Sigmoid colon (tissue), 7 donors: ENCODE data around the gene TMEM130. TPM values are rescaled to one million over a fixed set of nuclear protein-coding genes. Genes with fewer than 3 reads are reported as not detected.

Experiments
- DNase-seq: peaks from one replicate; pipeline ENCODE4 v3.0.0-alpha.2; 2019
- H3K27ac ChIP-seq, 4 donors: fragments of 200-600 bp; sonication (generic); one replicate each; pipeline ENCODE4 v1.5.1; 2016 to 2019; ENCODE audit warnings: mild to moderate bottlenecking in 1 of 4
- H3K27me3 ChIP-seq, 3 donors: fragments of 200-600 bp; sonication (generic); one replicate each; pipeline ENCODE4 v1.5.1; 2019; ENCODE audit warnings: mild to moderate bottlenecking in 1 of 3
- H3K36me3 ChIP-seq, 4 donors: fragments of 200-600 bp; sonication (generic); one replicate each; pipeline ENCODE4 v1.5.1; 2016 to 2019
- H3K4me1 ChIP-seq, 4 donors: fragments of 200-600 bp; sonication (generic); one replicate each; pipeline ENCODE4 v1.5.1; 2017 to 2019
- H3K4me3 ChIP-seq, 4 donors: fragments of 200-600 bp; sonication (generic); one replicate each; pipeline ENCODE4 v1.5.1; 2017 to 2019; ENCODE audit warnings: mild to moderate bottlenecking in 2 of 4, moderate library complexity in 1 of 4
- H3K9me3 ChIP-seq, 4 donors: fragments of 200-600 bp in 3 of 4; sonication (generic) in 3 of 4; one replicate each; pipeline versions ENCODE4 v1.5.1 to v1.6.1; 2013 to 2019
- CTCF ChIP-seq, 4 experiments: fragments of 450-650 bp in 3 of 4; fragments of 200-600 bp in 1 of 4; IDR thresholded peaks; one replicate each; pipeline ENCODE4 v1.5.1; 2016 to 2019; ENCODE audit warnings: antibody characterized with exemption in 4 of 4, mild to moderate bottlenecking in 3 of 4, moderate library complexity in 2 of 4
- EP300 ChIP-seq, 4 donors: sonication (generic); formaldehyde crosslinking; IDR thresholded peaks; one replicate each; pipeline ENCODE4 v1.6.1; 2017; ENCODE audit warnings: antibody characterized with exemption in 4 of 4
- POLR2A ChIP-seq, 2 donors: fragments of 450-650 bp; IDR thresholded peaks; one replicate each; pipeline ENCODE4 v1.6.1; 2016; ENCODE audit warnings: antibody characterized with exemption in 2 of 2, mild to moderate bottlenecking in 2 of 2, moderate library complexity in 2 of 2
- POLR2AphosphoS5 ChIP-seq, 4 donors: sonication (generic); formaldehyde crosslinking; IDR thresholded peaks; one replicate each; pipeline ENCODE4 v1.6.1; 2017; ENCODE audit warnings: antibody characterized with exemption in 4 of 4
- WGBS, 2 donors: extraction: QIAGEN DNeasy Blood & Tissue Kit; methylation state at CpG; one replicate each; pipeline ENCODE4 v1.1.7; 2013; 5-methylcytosine and 5-hydroxymethylcytosine counted together
- intact Hi-C: fragments of 100-400 bp; cut with DNase I; formaldehyde crosslinking; loops from one replicate; pipeline ENCODE4 v1.15.1; 2023
- polyA plus RNA-seq, 3 donors: library from polyadenylated mRNA; stranded (reverse); fragments of 200-250 nt; gene quantifications; one replicate each; pipeline ENCODE4 v1.2.3, GENCODE V29; 2013
- total RNA-seq, 4 donors: library from RNA; depleted of rRNA; stranded (reverse); fragments of >200 nt; gene quantifications; one replicate each; pipeline ENCODE4 v1.1.0, GENCODE V29; 2016
- donor health status: healthy with polysubstance abuse.
- donor health status: Bipolar disorder and iron deficiency.
- donor health status: healthy.

TMEM130 gene
- total and polyA plus RNA-seq, 7 donors = 2.1 to 3.3 (median 3.0) TPM; not detected in 2

DNA sequence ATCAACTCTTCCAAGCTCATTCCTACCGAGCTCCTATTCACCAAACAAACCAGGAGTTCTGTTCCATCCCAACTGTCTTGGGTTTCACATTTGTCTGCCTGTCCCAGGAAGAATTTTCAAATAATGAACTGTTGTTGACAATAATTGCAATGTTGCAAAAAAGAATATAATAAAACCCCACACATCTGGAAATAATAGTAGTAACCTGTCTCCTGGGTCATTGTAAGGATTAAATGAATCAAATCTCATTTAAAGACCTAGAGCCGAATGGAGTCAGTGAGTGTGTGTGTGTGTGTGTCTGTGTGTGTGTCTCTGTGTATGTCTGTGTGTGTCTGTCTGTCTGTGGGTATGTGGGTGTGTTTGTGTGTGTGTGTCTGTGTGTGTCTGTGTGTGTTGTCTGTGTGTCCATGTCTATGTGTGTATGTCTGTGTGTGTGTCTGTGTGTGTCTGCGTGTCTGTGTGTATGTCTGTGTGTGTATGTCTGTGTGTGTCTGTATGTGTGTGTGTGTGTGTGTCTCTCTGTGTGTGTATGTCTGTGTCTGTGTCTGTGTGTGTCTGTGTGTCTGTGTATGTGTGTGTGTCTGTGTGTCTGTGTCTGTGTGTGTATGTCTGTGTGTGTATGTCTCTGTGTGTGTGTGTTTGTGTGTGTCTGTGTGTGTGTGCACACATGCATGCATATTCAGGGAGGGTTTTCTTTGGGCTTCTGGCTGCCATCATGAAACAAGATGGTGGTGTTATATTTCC is 52.7 kb downstream of the TMEM130 start:
- DNase-seq = no peak
- H3K4me3 ChIP-seq = no peak overlapping the region
- no peak overlapping the region for H3K27ac ChIP-seq
- TF ChIP-seq EP300 (IDR thresholded peaks at IDR 0.05) = no peak
- no peak for TF ChIP-seq POLR2A (IDR thresholded peaks at IDR 0.05)
- no peak for TF ChIP-seq POLR2AphosphoS5 (IDR thresholded peaks at IDR 0.05)
- TF ChIP-seq CTCF (IDR thresholded peaks at IDR 0.05) = no peak
- H3K27me3 ChIP-seq = no peaks in the 10 kb centered on the region
- no peaks in the 10 kb centered on the region for H3K4me1 ChIP-seq
- no peaks in the 10 kb centered on the region for H3K9me3 ChIP-seq
- WGBS, 2 donors = 74 to 90% methylated on average over 3 of the region's 3 CpGs
- H3K36me3 ChIP-seq = no peaks in the 10 kb centered on the region
- intact Hi-C loops = no loop called here

- 74 to 83% methylated on average over 4 of the region's 4 CpGs for WGBS, 2 donors
- Histone ChIP-seq H3K36me3 (no peaks in the 10 kb centered on the region), H3K27ac (no peak overlapping the region), H3K4me1 (no peaks in the 10 kb centered on the region), H3K4me3 (no peak overlapping the region), H3K27me3 (no peaks in the 10 kb centered on the region), H3K9me3 (no peaks in the 10 kb centered on the region)
- intact Hi-C loops = no loop called here
- no peak for TF ChIP-seq CTCF (IDR thresholded peaks at IDR 0.05)
- no peak for TF ChIP-seq EP300 (IDR thresholded peaks at IDR 0.05)
- TF ChIP-seq POLR2A (IDR thresholded peaks at IDR 0.05) = no peak
- no peak for TF ChIP-seq POLR2AphosphoS5 (IDR thresholded peaks at IDR 0.05)
- DNase-seq = no peak
These were observed 53.6 kb downstream of the TMEM130 start for GRCh38 chr7:98816241-98816640.

DNA sequence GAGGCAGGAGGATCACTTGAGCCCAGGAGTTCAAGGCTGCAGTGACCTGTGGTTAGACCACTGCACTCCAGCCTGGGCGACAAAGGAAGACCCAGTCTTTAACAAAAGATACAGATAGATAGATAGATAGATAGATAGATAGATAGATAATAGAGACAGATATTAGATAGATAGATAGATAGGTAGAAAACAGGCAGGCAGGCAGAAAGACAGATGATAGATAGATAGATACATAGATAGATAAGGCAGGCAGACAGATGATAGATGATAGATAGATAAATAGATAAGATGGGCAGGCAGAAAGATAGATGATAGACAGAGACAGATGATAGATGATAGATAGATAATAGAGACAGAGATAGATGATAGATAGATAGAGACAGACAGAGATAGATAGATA is 54.5 kb downstream of the TMEM130 start:
- WGBS, 2 donors = 85 to 90% methylated on average over 1 of the region's 1 CpG
- intact Hi-C loops = no loop called here
- no peak for DNase-seq
- no peaks in the 10 kb centered on the region for H3K9me3 ChIP-seq
- H3K4me1 ChIP-seq = no peaks in the 10 kb centered on the region
- no peak overlapping the region for H3K4me3 ChIP-seq
- no peak overlapping the region for H3K27ac ChIP-seq
- no peak for TF ChIP-seq CTCF (IDR thresholded peaks at IDR 0.05)
- no peak for TF ChIP-seq EP300 (IDR thresholded peaks at IDR 0.05)
- TF ChIP-seq POLR2A (IDR thresholded peaks at IDR 0.05) = no peak
- TF ChIP-seq POLR2AphosphoS5 (IDR thresholded peaks at IDR 0.05) = no peak
- H3K36me3 ChIP-seq = no peaks in the 10 kb centered on the region
- H3K27me3 ChIP-seq = no peaks in the 10 kb centered on the region

GRCh38 chr7:98811299-98811698 is 58.5 kb downstream of the TMEM130 start:
- TF ChIP-seq EP300 (IDR thresholded peaks at IDR 0.05) (no peak), CTCF (IDR thresholded peaks at IDR 0.05) (no peak), POLR2A (IDR thresholded peaks at IDR 0.05) (no peak), POLR2AphosphoS5 (IDR thresholded peaks at IDR 0.05) (no peak)
- no peaks in the 10 kb centered on the region for H3K36me3 ChIP-seq
- H3K27ac ChIP-seq = no peak overlapping the region
- intact Hi-C loops = no loop called here
- no peaks in the 10 kb centered on the region for H3K27me3 ChIP-seq
- 92 to 93% methylated on average over 1 of the region's 1 CpG for WGBS, 2 donors
- H3K9me3 ChIP-seq = no peaks in the 10 kb centered on the region
- DNase-seq = no peak
- no peaks in the 10 kb centered on the region for H3K4me1 ChIP-seq
- H3K4me3 ChIP-seq = no peak overlapping the region
